GM04504 (cell line): Measurements from ENCODE around the gene ZNF557.

Source experiments
- DNase-seq: peaks from one replicate; pipeline ENCODE4 v3.0.0-alpha.2; 2012; ENCODE audit warnings: low read depth

ZNF557 gene

GRCh38 chr19:7125221-7125620 is 55.7 kb downstream of the ZNF557 start:
- no peak for DNase-seq

DNA sequence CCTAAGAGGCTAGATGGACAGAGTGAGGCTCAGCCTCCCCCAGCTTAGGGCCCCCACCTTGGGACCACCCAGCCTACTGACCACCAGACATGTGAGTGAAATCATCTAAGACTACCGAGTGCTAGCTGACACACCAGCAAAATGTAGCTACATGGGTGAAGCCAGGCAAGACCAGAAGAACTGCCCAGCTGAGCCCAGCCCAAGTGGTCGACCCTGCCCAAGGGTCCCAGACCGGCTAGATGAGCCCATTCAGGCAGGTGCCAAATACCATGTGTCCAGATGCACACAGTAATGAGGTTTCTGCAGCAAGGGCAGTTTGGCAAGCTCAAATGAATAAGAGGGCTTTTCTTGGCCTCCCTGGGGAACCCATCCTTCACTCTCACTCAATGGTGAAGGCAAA is 56.6 kb downstream of the ZNF557 start:
- no peak for DNase-seq

- DNase-seq, result no peak
Measured at GRCh38 chr19:7130043-7130442, 60.5 kb downstream of the ZNF557 start.

- DNase-seq, result no peak
Measured at GRCh38 chr19:7132054-7132453, 62.6 kb downstream of the ZNF557 start.

GRCh38 chr19:7137120-7137519 is 67.6 kb downstream of the ZNF557 start:
- no peak for DNase-seq
